Duodenal mucosa (tissue), 2 donors: ENCODE data around the gene WAPL.
A peak's percentile ranks its signal among the peaks of the same experiment; 100 is the strongest.
"Not testable (repeated sequence)": the region's sequence is repeated elsewhere in the genome, so short reads cannot be mapped to it uniquely, and the experiment has no call there.

Experiments used
- H3K27ac ChIP-seq: one replicate; pipeline ENCODE4 v1.7.0; 2013; ENCODE audit warnings: low read depth, low read length
- H3K27me3 ChIP-seq, 2 donors: one replicate each; pipeline ENCODE4 v1.7.0; 2013; ENCODE audit warnings: low read length in 2 of 2, control low read depth in 1 of 2; ENCODE audit not compliant: insufficient read depth in 2 of 2, control insufficient read depth in 1 of 2
- H3K36me3 ChIP-seq, 2 donors: one replicate each; pipeline ENCODE4 v1.7.0; 2013; ENCODE audit warnings: low read length in 2 of 2, control low read depth in 1 of 2; ENCODE audit not compliant: insufficient read depth in 2 of 2, control insufficient read depth in 1 of 2
- H3K4me1 ChIP-seq, 2 donors: one replicate each; pipeline ENCODE4 v1.7.0; 2013; ENCODE audit warnings: low read length in 2 of 2, control low read depth in 1 of 2; ENCODE audit not compliant: insufficient read depth in 2 of 2, control insufficient read depth in 1 of 2
- H3K4me3 ChIP-seq, 2 donors: one replicate each; pipeline ENCODE4 v1.7.0; 2013; ENCODE audit warnings: low read length in 2 of 2, low read depth in 1 of 2
- H3K9ac ChIP-seq, 2 donors: one replicate each; pipeline ENCODE4 v1.7.0; 2013; ENCODE audit warnings: low read length in 2 of 2, low read depth in 1 of 2
- H3K9me3 ChIP-seq, 2 donors: one replicate each; pipeline ENCODE4 v1.7.0; 2013; ENCODE audit warnings: low read length in 2 of 2, control low read depth in 1 of 2; ENCODE audit not compliant: control insufficient read depth in 1 of 2

The WAPL gene

GRCh38 chr10:86547296-86547695, 25.7 kb upstream of the WAPL start:
- Histone ChIP-seq H3K36me3 (no peaks in the 10 kb centered on the region), H3K27me3 (no peaks in the 10 kb centered on the region), H3K4me1 (no peaks in the 10 kb centered on the region), H3K27ac (no peak overlapping the region), H3K4me3 (no peak overlapping the region), H3K9ac (no peak overlapping the region), H3K9me3 (no peaks in the 10 kb centered on the region)

- H3K27me3 ChIP-seq, result no peaks in the 10 kb centered on the region
- H3K27ac ChIP-seq, result no peak overlapping the region
- no peaks in the 10 kb centered on the region for H3K4me1 ChIP-seq
- no peaks in the 10 kb centered on the region for H3K36me3 ChIP-seq
- H3K9ac ChIP-seq, result no peak overlapping the region
- no peaks in the 10 kb centered on the region for H3K9me3 ChIP-seq
- H3K4me3 ChIP-seq, result no peak overlapping the region
Observed at GRCh38 chr10:86545101-86545500, 23.5 kb upstream of the WAPL start.

- no peaks in the 10 kb centered on the region for H3K9me3 ChIP-seq
- H3K4me3 ChIP-seq, result no peak overlapping the region
- no peak overlapping the region for H3K27ac ChIP-seq
- H3K36me3 ChIP-seq, result no peaks in the 10 kb centered on the region
- H3K27me3 ChIP-seq, result no peaks in the 10 kb centered on the region
- peaks cover 3 to 6% of the 10 kb centered on the region in 2 donors for H3K4me1 ChIP-seq
- H3K9ac ChIP-seq, result no peak overlapping the region
Observed at GRCh38 chr10:86540016-86540415, 18.4 kb upstream of the WAPL start.

- no peaks in the 10 kb centered on the region for H3K9me3 ChIP-seq
- no peaks in the 10 kb centered on the region for H3K27me3 ChIP-seq
- H3K4me1 ChIP-seq, result peaks cover 7 to 11% of the 10 kb centered on the region in 2 donors
- no peaks in the 10 kb centered on the region for H3K36me3 ChIP-seq
- H3K9ac ChIP-seq, result no peak overlapping the region
- H3K4me3 ChIP-seq, result no peak overlapping the region
- H3K27ac ChIP-seq, result no peak overlapping the region
Observed at GRCh38 chr10:86538547-86538946, 17.0 kb upstream of the WAPL start.

- H3K4me3 ChIP-seq, H3K9ac ChIP-seq, H3K9me3 ChIP-seq, H3K36me3 ChIP-seq, H3K27me3 ChIP-seq, H3K27ac ChIP-seq: not testable (repeated sequence)
- peaks cover 7 to 11% of the 10 kb centered on the region in 2 donors for H3K4me1 ChIP-seq
Observed at GRCh38 chr10:86538040-86538439, 16.4 kb upstream of the WAPL start.

- H3K9ac ChIP-seq, result no peak overlapping the region
- peaks cover 7 to 11% of the 10 kb centered on the region in 2 donors for H3K4me1 ChIP-seq
- H3K4me3 ChIP-seq, result peak overlapping the region in 1 of 2 donors; percentile 43
- H3K9me3 ChIP-seq, result no peaks in the 10 kb centered on the region
- no peaks in the 10 kb centered on the region for H3K36me3 ChIP-seq
- H3K27ac ChIP-seq, result no peak overlapping the region
- no peaks in the 10 kb centered on the region for H3K27me3 ChIP-seq
Observed at GRCh38 chr10:86536294-86536861, 14.8 kb upstream of the WAPL start.

- Histone ChIP-seq H3K27ac (peak overlapping the region; percentile 42), H3K4me3 (peak overlapping the region; percentile 79 to 82), H3K27me3 (no peaks in the 10 kb centered on the region)
Observed at GRCh38 chr10:86535132-86535882, 13.7 kb upstream of the WAPL start.

GRCh38 chr10:86533328-86533727, 11.7 kb upstream of the WAPL start:
- no peaks in the 10 kb centered on the region for H3K36me3 ChIP-seq
- H3K4me1 ChIP-seq, result peaks cover 7 to 11% of the 10 kb centered on the region in 2 donors
- no peak overlapping the region for H3K27ac ChIP-seq
- H3K4me3 ChIP-seq, result no peak overlapping the region
- H3K9me3 ChIP-seq, result no peaks in the 10 kb centered on the region
- no peak overlapping the region for H3K9ac ChIP-seq
- H3K27me3 ChIP-seq, result no peaks in the 10 kb centered on the region

More at GRCh38 chr10:86535132-86535882, 13.7 kb upstream of the WAPL start:
- Histone ChIP-seq H3K9me3 (no peaks in the 10 kb centered on the region), H3K4me1 (peaks cover 7 to 11% of the 10 kb centered on the region in 2 donors), H3K9ac (peak overlapping the region; percentile 74 to 89), H3K36me3 (no peaks in the 10 kb centered on the region)

- H3K4me1 ChIP-seq, H3K9ac ChIP-seq, H3K27ac ChIP-seq, H3K27me3 ChIP-seq, H3K36me3 ChIP-seq, H3K9me3 ChIP-seq, H3K4me3 ChIP-seq: not testable (repeated sequence)
Observed at GRCh38 chr10:86528736-86529135, 7.1 kb upstream of the WAPL start.

- H3K36me3 ChIP-seq, result no peaks in the 10 kb centered on the region
- H3K9me3 ChIP-seq, result no peaks in the 10 kb centered on the region
- H3K4me3 ChIP-seq, result no peak overlapping the region
- no peak overlapping the region for H3K27ac ChIP-seq
- no peak overlapping the region for H3K9ac ChIP-seq
- peaks cover 9 to 16% of the 10 kb centered on the region in 2 donors for H3K4me1 ChIP-seq
- no peaks in the 10 kb centered on the region for H3K27me3 ChIP-seq
Observed at GRCh38 chr10:86526606-86527005, 5.0 kb upstream of the WAPL start.
